Colonic mucosa (tissue), 4 donors: Measurements from ENCODE around the gene GXYLT2. TPM values are rescaled to one million over a fixed set of nuclear protein-coding genes. Genes with fewer than 3 reads are reported as not detected.
"Not testable (repeated sequence)": the region's sequence is repeated elsewhere in the genome, so short reads cannot be mapped to it uniquely, and the experiment has no call there.

Experiments used
- DNase-seq: peaks from one replicate; pipeline ENCODE4 v3.0.0-alpha.2; 2020
- H3K27ac ChIP-seq: fragments of 200-600 bp; one replicate; pipeline ENCODE4 v1.8.0; 2021
- H3K27me3 ChIP-seq: fragments of 200-600 bp; one replicate; pipeline ENCODE4 v1.8.0; 2021
- H3K36me3 ChIP-seq: fragments of 200-600 bp; one replicate; pipeline ENCODE4 v1.8.0; 2021
- H3K4me1 ChIP-seq: fragments of 200-600 bp; one replicate; pipeline ENCODE4 v1.8.0; 2021; ENCODE audit warnings: mild to moderate bottlenecking
- H3K4me3 ChIP-seq: fragments of 200-600 bp; one replicate; pipeline ENCODE4 v1.8.0; 2021
- H3K9ac ChIP-seq, 2 donors: one replicate each; pipeline ENCODE4 v1.7.0; 2013; ENCODE audit warnings: control low read depth in 2 of 2, low read depth in 2 of 2, low read length in 2 of 2
- H3K9me3 ChIP-seq: fragments of 200-600 bp; one replicate; pipeline ENCODE4 v1.8.0; 2021
- intact Hi-C: fragments of 100-400 bp; cut with DNase I; formaldehyde crosslinking; loops from one replicate; pipeline ENCODE4 v1.14.1; 2022
- total RNA-seq, 2 donors: library from RNA; stranded (reverse); fragmentation: NEBNext Ultra II Directional in 1 of 2; extraction: Animal tissue kit (Norgen Biotek cat#: 25700) in 1 of 2; gene quantifications; one replicate each; pipeline ENCODE4 v1.2.1, GENCODE V29; 2021
- TF ChIP-seq, protein P1 (sequence below): fragments of 200-600 bp; IDR thresholded peaks from one replicate; pipeline ENCODE4 v1.8.0; 2022; ENCODE audit warnings: antibody characterized with exemption, mild to moderate bottlenecking
- donor health status: healthy.
- donor health status: DM: no; HTN: no; CAD: no.
- donor health status: DM: no; HTN: no; CAD: no.

GXYLT2 gene
- total RNA-seq, 2 donors from 2014 or later = 7.3 to 8.4 TPM

GRCh38 chr3:72909591-72909990, 21.7 kb downstream of the GXYLT2 start:
- Histone ChIP-seq H3K9me3 (no peaks in the 10 kb centered on the region), H3K36me3 (no peaks in the 10 kb centered on the region), H3K4me1 (no peaks in the 10 kb centered on the region), H3K27me3 (no peaks in the 10 kb centered on the region), H3K27ac (no peak overlapping the region), H3K4me3 (no peak overlapping the region), H3K9ac (no peak overlapping the region)
- intact Hi-C loops = no loop called here
- TF ChIP-seq, protein P1, sequence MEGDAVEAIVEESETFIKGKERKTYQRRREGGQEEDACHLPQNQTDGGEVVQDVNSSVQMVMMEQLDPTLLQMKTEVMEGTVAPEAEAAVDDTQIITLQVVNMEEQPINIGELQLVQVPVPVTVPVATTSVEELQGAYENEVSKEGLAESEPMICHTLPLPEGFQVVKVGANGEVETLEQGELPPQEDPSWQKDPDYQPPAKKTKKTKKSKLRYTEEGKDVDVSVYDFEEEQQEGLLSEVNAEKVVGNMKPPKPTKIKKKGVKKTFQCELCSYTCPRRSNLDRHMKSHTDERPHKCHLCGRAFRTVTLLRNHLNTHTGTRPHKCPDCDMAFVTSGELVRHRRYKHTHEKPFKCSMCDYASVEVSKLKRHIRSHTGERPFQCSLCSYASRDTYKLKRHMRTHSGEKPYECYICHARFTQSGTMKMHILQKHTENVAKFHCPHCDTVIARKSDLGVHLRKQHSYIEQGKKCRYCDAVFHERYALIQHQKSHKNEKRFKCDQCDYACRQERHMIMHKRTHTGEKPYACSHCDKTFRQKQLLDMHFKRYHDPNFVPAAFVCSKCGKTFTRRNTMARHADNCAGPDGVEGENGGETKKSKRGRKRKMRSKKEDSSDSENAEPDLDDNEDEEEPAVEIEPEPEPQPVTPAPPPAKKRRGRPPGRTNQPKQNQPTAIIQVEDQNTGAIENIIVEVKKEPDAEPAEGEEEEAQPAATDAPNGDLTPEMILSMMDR = no peak
- DNase-seq = no peak

DNA sequence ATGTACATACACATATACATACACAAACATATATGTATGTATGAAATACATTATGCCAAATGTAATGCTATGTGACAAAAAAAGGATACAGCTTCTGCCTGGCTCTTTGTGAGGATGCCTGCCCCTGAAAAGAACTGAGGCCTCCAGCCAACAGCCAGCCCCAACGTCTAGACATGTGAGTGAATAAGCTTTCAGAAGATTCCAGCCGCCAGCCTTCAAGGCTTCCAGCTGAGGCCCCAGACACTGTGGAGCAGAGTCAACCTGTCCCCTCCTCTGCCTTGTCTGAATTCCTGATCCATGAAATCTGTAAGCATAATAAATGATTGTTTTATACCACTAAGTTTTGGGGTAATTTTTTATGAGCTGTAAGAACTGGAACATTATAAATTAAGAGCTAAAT, 24.7 kb downstream of the GXYLT2 start:
- H3K27ac ChIP-seq = no peak overlapping the region
- intact Hi-C loops = no loop called here
- TF ChIP-seq, protein P1 = no peak
- H3K4me3 ChIP-seq = no peak overlapping the region
- H3K9me3 ChIP-seq = no peaks in the 10 kb centered on the region
- H3K27me3 ChIP-seq = no peaks in the 10 kb centered on the region
- H3K9ac ChIP-seq = no peak overlapping the region
- no peak for DNase-seq
- no peaks in the 10 kb centered on the region for H3K36me3 ChIP-seq
- no peaks in the 10 kb centered on the region for H3K4me1 ChIP-seq

DNA sequence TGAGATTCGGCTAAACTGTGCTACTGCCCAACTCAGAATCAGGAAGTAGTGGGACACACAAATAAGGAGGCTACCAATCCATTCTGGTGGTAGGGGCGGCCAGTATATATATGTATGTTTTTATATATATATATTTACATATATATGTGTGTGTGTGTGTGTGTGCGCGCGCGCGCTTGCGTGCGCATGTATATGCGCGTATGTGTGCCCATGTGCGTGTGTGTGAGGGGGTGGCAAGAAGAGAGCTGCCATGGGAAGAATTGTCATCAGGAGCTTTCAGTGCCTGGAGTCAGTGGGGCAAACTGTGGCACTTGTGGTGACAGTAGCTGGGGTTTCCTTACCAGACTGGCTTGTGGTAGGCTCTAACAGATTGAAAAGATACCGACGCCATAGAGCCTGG, 26.5 kb downstream of the GXYLT2 start:
- no peak overlapping the region for H3K27ac ChIP-seq
- H3K9me3 ChIP-seq = no peaks in the 10 kb centered on the region
- TF ChIP-seq, protein P1 = no peak
- no peak for DNase-seq
- H3K4me1 ChIP-seq = no peaks in the 10 kb centered on the region
- intact Hi-C loops = no loop called here
- H3K4me3 ChIP-seq = no peak overlapping the region
- H3K27me3 ChIP-seq = no peaks in the 10 kb centered on the region
- H3K36me3 ChIP-seq = no peaks in the 10 kb centered on the region
- H3K9ac ChIP-seq = no peak overlapping the region

GRCh38 chr3:72916250-72916649, 28.4 kb downstream of the GXYLT2 start:
- H3K27ac ChIP-seq = no peak overlapping the region
- TF ChIP-seq, protein P1 = no peak
- no peaks in the 10 kb centered on the region for H3K9me3 ChIP-seq
- no peak overlapping the region for H3K4me3 ChIP-seq
- no peaks in the 10 kb centered on the region for H3K4me1 ChIP-seq
- H3K36me3 ChIP-seq = no peaks in the 10 kb centered on the region
- no peak overlapping the region for H3K9ac ChIP-seq
- intact Hi-C loops = no loop called here
- H3K27me3 ChIP-seq = no peaks in the 10 kb centered on the region
- no peak for DNase-seq

- intact Hi-C loops = no loop called here
- Histone ChIP-seq H3K27me3 (no peaks in the 10 kb centered on the region), H3K9ac (no peak overlapping the region), H3K27ac (no peak overlapping the region), H3K4me3 (no peak overlapping the region), H3K9me3 (no peaks in the 10 kb centered on the region), H3K4me1 (no peaks in the 10 kb centered on the region), H3K36me3 (no peaks in the 10 kb centered on the region)
- DNase-seq = no peak
- TF ChIP-seq, protein P1 = no peak
Observed at GRCh38 chr3:72919520-72919919, 31.7 kb downstream of the GXYLT2 start.

DNA sequence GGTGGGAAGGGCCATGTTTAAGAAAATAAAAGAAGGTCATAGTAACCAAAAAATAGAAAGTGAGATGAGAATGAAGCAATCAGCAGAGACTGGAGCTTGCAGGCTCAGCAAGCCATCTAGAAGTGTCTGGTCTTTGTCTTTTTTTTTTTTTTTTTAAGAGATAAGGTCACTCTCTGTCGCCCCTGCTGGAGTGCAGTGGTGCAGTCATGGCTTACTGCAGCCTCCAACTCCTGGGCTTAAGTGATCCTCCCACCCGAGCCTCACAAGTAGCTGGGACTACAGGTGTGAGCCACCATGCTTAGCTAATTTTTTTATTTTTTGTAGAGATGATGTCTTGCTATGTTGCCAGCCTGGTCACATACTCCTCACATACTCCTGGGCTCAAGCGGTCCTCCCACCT, 36.2 kb downstream of the GXYLT2 start:
- TF ChIP-seq, protein P1 = no peak
- intact Hi-C loops = no loop called here
- no peak for DNase-seq
- H3K9ac ChIP-seq = no peak overlapping the region
- H3K36me3 ChIP-seq = no peaks in the 10 kb centered on the region
- H3K9me3 ChIP-seq = no peaks in the 10 kb centered on the region
- no peaks in the 10 kb centered on the region for H3K27me3 ChIP-seq
- no peak overlapping the region for H3K4me3 ChIP-seq
- H3K4me1 ChIP-seq = no peaks in the 10 kb centered on the region
- no peak overlapping the region for H3K27ac ChIP-seq

- H3K36me3 ChIP-seq, H3K4me3 ChIP-seq, H3K9ac ChIP-seq, intact Hi-C loops, H3K27me3 ChIP-seq, DNase-seq, H3K4me1 ChIP-seq, H3K9me3 ChIP-seq, H3K27ac ChIP-seq: not testable (repeated sequence)
Observed at GRCh38 chr3:72928781-72929735, 41.2 kb downstream of the GXYLT2 start.
